Upper lobe of right lung (tissue), 1 donor: ENCODE data around the gene NCAPH2. TPM values are rescaled to one million over a fixed set of nuclear protein-coding genes. Genes with fewer than 3 reads are reported as not detected.

Source experiments
- ATAC-seq: fragments of 200-7000 bp; cut with Tn5 transposase; one replicate; pipeline ENCODE4 v1.9.1; 2020; ENCODE audit warnings: mild to moderate bottlenecking, moderate library complexity
- DNase-seq: peaks from one replicate; pipeline ENCODE4 v3.0.0-alpha.2; 2020
- H3K27ac ChIP-seq: fragments of 200-600 bp; one replicate; pipeline ENCODE4 v1.8.0; 2022
- H3K27me3 ChIP-seq: fragments of 200-600 bp; one replicate; pipeline ENCODE4 v1.8.0; 2022; ENCODE audit warnings: mild to moderate bottlenecking
- H3K36me3 ChIP-seq: fragments of 200-600 bp; one replicate; pipeline ENCODE4 v1.8.0; 2022
- H3K4me1 ChIP-seq: fragments of 200-600 bp; one replicate; pipeline ENCODE4 v1.8.0; 2022
- H3K4me3 ChIP-seq: fragments of 200-600 bp; one replicate; pipeline ENCODE4 v1.8.0; 2022; ENCODE audit warnings: mild to moderate bottlenecking
- H3K9me3 ChIP-seq: fragments of 200-600 bp; one replicate; pipeline ENCODE4 v1.8.0; 2022
- intact Hi-C: fragments of 100-400 bp; cut with DNase I; formaldehyde crosslinking; loops from one replicate; pipeline ENCODE4 v1.11.0; 2022
- total RNA-seq: library from RNA; stranded (reverse); fragmentation: NEBNext Ultra II Directional; extraction: Animal tissue kit (Norgen Biotek cat#: 25700); gene quantifications from one replicate; pipeline ENCODE4 v1.2.1, GENCODE V29; 2021
- TF ChIP-seq, protein P1 (sequence below): fragments of 200-600 bp; IDR thresholded peaks from one replicate; pipeline ENCODE4 v1.8.0; 2022; ENCODE audit warnings: antibody characterized with exemption
- donor health status: DM: no; HTN: yes; CAD: no; lungs with severe emphysema.

NCAPH2 gene
- total RNA-seq, 1 donor from 2014 or later, result 51.8 TPM

DNA sequence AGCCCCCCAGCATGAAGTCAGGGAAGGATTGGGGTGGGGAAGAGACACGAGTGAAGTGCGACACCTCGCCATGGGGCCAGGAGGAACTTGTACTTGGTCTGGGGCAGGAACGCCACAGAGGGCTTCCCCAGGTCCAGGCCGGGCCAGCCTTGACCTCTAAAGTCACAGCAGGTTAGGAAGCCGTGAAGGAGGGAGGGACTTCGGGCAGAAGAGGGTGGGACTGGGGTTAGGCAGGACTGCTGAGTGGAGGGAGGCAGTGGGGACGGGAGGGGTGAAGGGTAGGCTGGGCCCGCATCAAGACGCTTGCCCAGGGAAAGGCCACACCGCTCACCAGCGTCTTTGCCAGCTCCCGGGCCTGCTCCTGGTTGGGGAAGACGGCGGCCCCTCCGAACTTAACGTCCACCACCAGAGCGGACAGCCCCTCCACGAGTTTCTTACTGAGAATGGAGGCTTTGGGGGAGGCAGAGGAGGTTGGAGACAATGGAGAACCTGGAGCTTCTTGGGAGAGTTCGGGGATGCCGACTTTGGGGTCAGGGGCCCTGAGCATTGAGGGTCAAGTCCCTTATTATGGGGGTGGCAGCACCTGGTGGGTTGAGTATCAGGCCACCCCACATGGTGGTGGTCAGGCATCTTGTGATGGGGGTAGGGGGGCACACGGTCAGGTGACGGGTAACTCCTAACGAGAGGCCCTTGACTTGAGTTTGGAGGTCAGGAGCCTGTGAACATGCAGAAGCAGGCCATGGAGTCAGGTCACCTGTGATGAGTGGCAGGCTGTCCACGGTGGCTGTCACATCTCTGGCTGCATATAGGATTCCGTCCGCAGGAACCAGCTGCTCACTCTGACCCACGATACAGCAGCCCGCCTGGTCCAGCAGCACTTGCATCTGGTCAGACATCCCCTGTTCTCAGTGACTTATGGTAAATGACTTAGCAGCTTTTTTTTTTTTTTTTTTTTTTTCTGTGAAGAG, 19.1 kb downstream of the NCAPH2 start:
- DNase-seq (peak; percentile 86), ATAC-seq (peak; percentile 7)
- Histone ChIP-seq H3K9me3 (no peaks in the 10 kb centered on the region), H3K36me3 (peaks cover 20% of the 10 kb centered on the region), H3K4me3 (peak overlapping the region; percentile 90), H3K27ac (peak overlapping the region; percentile 93), H3K4me1 (peaks cover 37% of the 10 kb centered on the region), H3K27me3 (no peaks in the 10 kb centered on the region)
- intact Hi-C loops, result no loop called here
- TF ChIP-seq, protein P1, sequence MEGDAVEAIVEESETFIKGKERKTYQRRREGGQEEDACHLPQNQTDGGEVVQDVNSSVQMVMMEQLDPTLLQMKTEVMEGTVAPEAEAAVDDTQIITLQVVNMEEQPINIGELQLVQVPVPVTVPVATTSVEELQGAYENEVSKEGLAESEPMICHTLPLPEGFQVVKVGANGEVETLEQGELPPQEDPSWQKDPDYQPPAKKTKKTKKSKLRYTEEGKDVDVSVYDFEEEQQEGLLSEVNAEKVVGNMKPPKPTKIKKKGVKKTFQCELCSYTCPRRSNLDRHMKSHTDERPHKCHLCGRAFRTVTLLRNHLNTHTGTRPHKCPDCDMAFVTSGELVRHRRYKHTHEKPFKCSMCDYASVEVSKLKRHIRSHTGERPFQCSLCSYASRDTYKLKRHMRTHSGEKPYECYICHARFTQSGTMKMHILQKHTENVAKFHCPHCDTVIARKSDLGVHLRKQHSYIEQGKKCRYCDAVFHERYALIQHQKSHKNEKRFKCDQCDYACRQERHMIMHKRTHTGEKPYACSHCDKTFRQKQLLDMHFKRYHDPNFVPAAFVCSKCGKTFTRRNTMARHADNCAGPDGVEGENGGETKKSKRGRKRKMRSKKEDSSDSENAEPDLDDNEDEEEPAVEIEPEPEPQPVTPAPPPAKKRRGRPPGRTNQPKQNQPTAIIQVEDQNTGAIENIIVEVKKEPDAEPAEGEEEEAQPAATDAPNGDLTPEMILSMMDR, result no peak

DNA sequence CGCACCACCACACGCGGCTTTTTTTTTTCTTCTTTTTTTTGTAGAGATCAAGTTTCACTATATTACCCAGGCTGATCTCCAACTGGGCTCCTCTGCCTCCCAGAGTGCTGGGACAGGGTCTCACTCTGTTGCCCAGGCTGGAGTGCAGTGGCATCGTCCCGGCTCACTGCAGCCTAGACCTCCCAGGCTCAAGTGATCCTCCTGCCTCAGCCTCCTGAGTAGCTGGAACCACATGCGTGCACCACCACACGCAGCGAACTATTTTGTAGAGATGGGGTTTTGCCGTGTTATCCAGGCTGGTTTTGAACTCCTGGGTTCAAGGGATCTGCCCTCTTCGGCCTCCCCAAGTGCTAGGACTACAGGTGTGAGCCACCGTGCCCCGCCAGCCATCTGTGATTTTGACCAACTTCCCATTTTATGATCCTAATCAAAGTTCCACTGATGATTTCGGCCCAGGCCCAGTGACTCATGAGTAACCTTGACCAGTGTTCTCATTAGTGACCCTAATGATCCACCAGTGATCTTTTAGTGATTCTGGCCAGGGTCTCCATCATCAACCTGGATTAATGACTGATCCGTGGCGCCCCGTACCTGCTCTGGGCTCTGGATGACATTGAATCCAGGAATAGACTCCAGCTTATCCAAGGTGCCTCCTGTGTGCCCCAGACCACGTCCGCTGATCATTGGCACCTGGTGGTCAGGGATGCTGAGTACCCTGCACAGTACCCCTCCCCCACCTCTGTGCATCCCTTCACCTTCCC, 20.1 kb downstream of the NCAPH2 start:
- Histone ChIP-seq H3K4me1 (peaks cover 47% of the 10 kb centered on the region), H3K36me3 (peaks cover 10% of the 10 kb centered on the region), H3K4me3 (peak overlapping the region; percentile 72), H3K9me3 (no peaks in the 10 kb centered on the region), H3K27me3 (no peaks in the 10 kb centered on the region), H3K27ac (peak overlapping the region; percentile 99)
- intact Hi-C loops, result no loop called here
- ATAC-seq, result no peak
- no peak for DNase-seq
- TF ChIP-seq, protein P1, result no peak

DNA sequence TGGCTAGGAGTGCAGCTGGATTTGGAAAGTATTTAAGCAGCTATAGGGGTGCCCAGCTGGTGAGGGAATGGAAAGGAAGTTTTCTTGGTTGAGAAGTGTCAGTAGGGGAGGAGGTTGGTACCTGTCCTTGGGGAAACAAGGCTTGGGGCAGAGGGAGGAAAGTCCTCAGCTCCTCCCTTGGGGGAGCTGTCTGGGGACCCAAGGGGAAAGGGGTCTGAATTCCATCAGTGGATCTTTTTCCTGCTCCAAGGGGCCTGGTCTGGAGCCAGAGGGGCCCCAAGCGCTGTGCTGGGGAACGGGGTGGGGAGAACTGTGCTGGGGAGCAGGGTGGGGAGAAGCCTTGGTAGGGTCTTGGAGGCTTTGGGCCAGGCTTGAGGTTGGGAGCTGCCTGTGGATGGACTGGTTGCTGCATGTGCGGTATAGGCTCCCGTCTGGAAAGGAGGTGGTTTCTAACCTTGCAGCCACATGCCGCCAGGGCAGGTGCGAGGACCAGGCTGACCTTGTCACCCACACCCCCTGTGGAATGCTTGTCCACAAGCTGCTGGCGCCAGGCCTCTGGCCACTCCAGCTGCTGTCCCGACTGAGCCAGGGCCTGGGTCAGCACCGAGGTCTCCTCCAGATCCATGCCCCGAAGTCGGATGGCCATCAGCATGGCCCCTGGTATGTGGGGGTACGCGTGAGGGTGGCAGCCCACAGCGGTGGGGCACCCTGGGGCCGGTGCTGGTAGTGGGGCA, 20.8 kb downstream of the NCAPH2 start:
- TF ChIP-seq, protein P1, result no peak
- no peak for ATAC-seq
- intact Hi-C loops, result no loop called here
- Histone ChIP-seq H3K27me3 (no peaks in the 10 kb centered on the region), H3K4me1 (peaks cover 54% of the 10 kb centered on the region), H3K4me3 (peak overlapping the region; percentile 72), H3K27ac (peak overlapping the region; percentile 99), H3K36me3 (peaks cover 3% of the 10 kb centered on the region), H3K9me3 (no peaks in the 10 kb centered on the region)
- DNase-seq, result no peak

DNA sequence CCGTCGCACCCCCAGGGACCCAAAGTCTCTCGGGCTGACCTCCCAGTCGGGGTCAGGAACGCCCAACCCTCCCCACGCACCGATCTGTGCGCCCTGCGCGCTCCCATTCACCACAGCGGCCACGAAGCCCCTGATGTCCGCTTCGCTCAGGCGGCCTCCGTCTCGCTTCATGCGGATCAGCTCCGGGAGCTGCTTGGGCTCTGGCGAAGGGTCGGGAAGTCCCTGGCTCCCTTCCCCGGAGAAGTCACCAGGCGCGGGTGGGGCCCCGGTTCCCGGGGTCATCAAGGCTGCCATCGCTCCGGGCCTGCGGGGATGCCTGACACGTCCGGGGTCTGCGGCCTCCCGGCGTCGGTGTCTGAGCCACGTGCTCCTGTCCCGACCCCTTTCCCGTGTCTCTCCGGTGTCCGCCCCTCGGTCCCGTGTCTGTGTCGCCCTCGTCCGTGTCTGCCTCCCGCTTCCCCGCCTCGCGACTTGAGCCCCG, 21.4 kb downstream of the NCAPH2 start:
- Histone ChIP-seq H3K27ac (peak overlapping the region; percentile 99), H3K36me3 (no peaks in the 10 kb centered on the region), H3K27me3 (no peaks in the 10 kb centered on the region), H3K9me3 (no peaks in the 10 kb centered on the region), H3K4me3 (peak overlapping the region; percentile 72), H3K4me1 (peaks cover 55% of the 10 kb centered on the region)
- DNase-seq, result no peak
- intact Hi-C loops, result no loop called here
- ATAC-seq, result no peak
- TF ChIP-seq, protein P1, result no peak

DNA sequence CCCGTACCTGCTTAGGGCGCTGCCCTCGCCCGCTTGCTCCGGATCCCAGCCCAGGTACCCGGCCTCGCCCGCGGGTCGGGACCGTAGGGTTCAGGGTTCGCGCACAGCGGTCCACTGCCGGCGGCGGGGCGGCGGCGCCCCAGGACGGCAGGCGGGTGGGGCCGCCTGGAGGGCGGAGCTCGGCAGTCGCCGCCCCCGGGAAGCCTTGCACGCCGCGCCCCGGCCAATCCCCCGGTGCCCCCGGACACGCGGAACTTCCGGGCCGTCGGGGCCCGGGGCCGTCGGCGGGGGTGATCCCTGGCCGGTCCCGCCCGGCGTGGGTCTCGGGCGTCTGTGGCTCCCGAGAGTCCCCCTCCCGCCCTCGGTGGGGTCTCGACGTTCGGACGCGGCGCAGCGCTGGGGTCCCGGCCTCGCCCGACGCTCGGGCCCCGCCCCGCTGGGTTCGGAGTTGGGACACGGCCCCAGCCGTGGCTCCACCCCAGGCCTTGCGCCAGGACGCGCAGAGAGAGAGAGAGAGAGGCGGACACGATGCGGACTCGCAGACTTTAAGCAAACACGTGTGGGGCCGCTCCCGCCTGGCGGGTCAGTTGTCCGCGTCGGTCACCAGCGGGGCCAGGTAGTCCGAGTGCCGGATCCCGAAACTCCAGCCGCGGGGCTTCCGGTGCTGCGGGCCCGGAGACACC, 22.0 kb downstream of the NCAPH2 start, which contains the start of gene TYMP:
Gene TYMP, minus strand, starts transcription at position 116 of the 683 bp plus-strand sequence. CDS start 303 bp downstream, outside the sequence.
- Histone ChIP-seq H3K27me3 (no peaks in the 10 kb centered on the region), H3K27ac (peak within 1 kb of the TSS; percentile 99), H3K4me3 (peak within 1 kb of the TSS; percentile 72), H3K36me3 (no peaks in the 10 kb centered on the region), H3K4me1 (peaks cover 57% of the 10 kb centered on the region), H3K9me3 (no peaks in the 10 kb centered on the region)
- DNase-seq (peak; percentile 96), ATAC-seq (peak; percentile 52)
- TF ChIP-seq, protein P1, result no peak
- intact Hi-C loops, result no loop called here
